Measurements from ENCODE around the gene SLX1A. TPM values are rescaled to one million over a fixed set of nuclear protein-coding genes. Genes with fewer than 3 reads are reported as not detected.
"Not testable (repeated sequence)": the region's sequence is repeated elsewhere in the genome, so short reads cannot be mapped to it uniquely, and the experiment has no call there.

The SLX1A gene
- polyA plus RNA-seq (ENCODE audit: insufficient read length in 4 of 4): 10 to 100 TPM in 3 of 4 donors, 1 to 10 TPM in 1; 8.4 to 50.3 (median 16.4) TPM

GRCh38 chr16:30193615-30194014, at the start of gene SLX1A, which contains the start of gene BOLA2B:
Gene SLX1A, plus strand, starts transcription at chr16:30193875. Its CDS starts 210 bp downstream, at chr16:30194085.
Gene BOLA2B, minus strand, starts transcription at chr16:30193666. Its CDS starts 71 bp downstream, at chr16:30193595.
- DNase-seq (ENCODE audit: low read depth in 4 of 4, low spot score in 3 of 4): not testable (repeated sequence)

GRCh38 chr16:30144017-30144416, 49.7 kb upstream of the SLX1A start:
- no peak for DNase-seq (ENCODE audit: low read depth in 4 of 4, low spot score in 3 of 4)

- no peak for DNase-seq (ENCODE audit: low read depth in 4 of 4, low spot score in 3 of 4)
These were observed 48.8 kb upstream of the SLX1A start for GRCh38 chr16:30144917-30145316.

- DNase-seq (ENCODE audit: low read depth in 4 of 4, low spot score in 3 of 4): no peak
These were observed 48.0 kb upstream of the SLX1A start for GRCh38 chr16:30145657-30146056.

- DNase-seq (ENCODE audit: low read depth in 4 of 4, low spot score in 3 of 4): no peak
These were observed 45.7 kb upstream of the SLX1A start for GRCh38 chr16:30147843-30148510.

- DNase-seq (ENCODE audit: low read depth in 4 of 4, low spot score in 3 of 4): no peak
These were observed 44.3 kb upstream of the SLX1A start for GRCh38 chr16:30149250-30149930.

- DNase-seq (ENCODE audit: low read depth in 4 of 4, low spot score in 3 of 4): no peak
These were observed 42.6 kb upstream of the SLX1A start for GRCh38 chr16:30151091-30151490.

- DNase-seq (ENCODE audit: low read depth in 4 of 4, low spot score in 3 of 4): no peak
These were observed 41.2 kb upstream of the SLX1A start for GRCh38 chr16:30152517-30152916.

- DNase-seq (ENCODE audit: low read depth in 4 of 4, low spot score in 3 of 4): no peak
These were observed 38.5 kb upstream of the SLX1A start for GRCh38 chr16:30155188-30155587.

GRCh38 chr16:30157214-30157613, 36.5 kb upstream of the SLX1A start:
- DNase-seq (ENCODE audit: low read depth in 4 of 4, low spot score in 3 of 4): no peak

- no peak for DNase-seq (ENCODE audit: low read depth in 4 of 4, low spot score in 3 of 4)
These were observed 30.1 kb upstream of the SLX1A start for GRCh38 chr16:30163538-30163937.

- no peak for DNase-seq (ENCODE audit: low read depth in 4 of 4, low spot score in 3 of 4)
These were observed 27.3 kb upstream of the SLX1A start for GRCh38 chr16:30166202-30166902.

- DNase-seq (ENCODE audit: low read depth in 4 of 4, low spot score in 3 of 4): not testable (repeated sequence)
These were observed 24.9 kb upstream of the SLX1A start for GRCh38 chr16:30168746-30169145.

GRCh38 chr16:30169416-30169815, 24.3 kb upstream of the SLX1A start:
- not testable (repeated sequence) for DNase-seq (ENCODE audit: low read depth in 4 of 4, low spot score in 3 of 4)

GRCh38 chr16:30170145-30170544, 23.5 kb upstream of the SLX1A start:
- not testable (repeated sequence) for DNase-seq (ENCODE audit: low read depth in 4 of 4, low spot score in 3 of 4)

- no peak for DNase-seq (ENCODE audit: low read depth in 4 of 4, low spot score in 3 of 4)
These were observed 20.6 kb upstream of the SLX1A start for GRCh38 chr16:30173054-30173453.

GRCh38 chr16:30176876-30177275, 16.8 kb upstream of the SLX1A start:
- DNase-seq (ENCODE audit: low read depth in 4 of 4, low spot score in 3 of 4): not testable (repeated sequence)

GRCh38 chr16:30179195-30179594, 14.5 kb upstream of the SLX1A start:
- DNase-seq (ENCODE audit: low read depth in 4 of 4, low spot score in 3 of 4): no peak

GRCh38 chr16:30179931-30180330, 13.7 kb upstream of the SLX1A start:
- DNase-seq (ENCODE audit: low read depth in 4 of 4, low spot score in 3 of 4): no peak

- no peak for DNase-seq (ENCODE audit: low read depth in 4 of 4, low spot score in 3 of 4)
These were observed 12.9 kb upstream of the SLX1A start for GRCh38 chr16:30180741-30181140.

Data from left renal pelvis (tissue), 4 donors.